Spleen (tissue), 7 donors: ENCODE data around the gene SNX24.

Experiments used
- POLR2A ChIP-seq, 3 donors: fragments of 450-650 bp; IDR thresholded peaks; one replicate each; pipeline ENCODE4 v1.5.1; 2017; ENCODE audit warnings: antibody characterized with exemption in 3 of 3, mild to moderate bottlenecking in 1 of 3
- TF ChIP-seq, protein P1 (sequence below), 11 experiments: fragments of 200-600 bp in 7 of 11; fragments of 450-650 bp in 4 of 11; sonication (generic) in 4 of 11; IDR thresholded peaks in 8 of 11; conservative IDR thresholded peaks in 3 of 11; 1 replicate in 7 of 11; 2 replicates in 4 of 11; pipeline versions ENCODE4 v1.4.0 to v1.8.0; 2016 to 2021; ENCODE audit warnings: antibody characterized with exemption in 11 of 11, inconsistent platforms in 4 of 11, mild to moderate bottlenecking in 1 of 11
- donor health status: DM: no; HTN: no; CAD: no; lungs with moderate emphysema.
- donor health status: DM: no; HTN: no; CAD: no.
- donor health status: DM: no; HTN: no; CAD: no.

GRCh38 chr5:122844910-122845228 lies 544 bp upstream of the SNX24 start:
- no peak for TF ChIP-seq POLR2A (IDR thresholded peaks at IDR 0.05)
- TF ChIP-seq, protein P1, sequence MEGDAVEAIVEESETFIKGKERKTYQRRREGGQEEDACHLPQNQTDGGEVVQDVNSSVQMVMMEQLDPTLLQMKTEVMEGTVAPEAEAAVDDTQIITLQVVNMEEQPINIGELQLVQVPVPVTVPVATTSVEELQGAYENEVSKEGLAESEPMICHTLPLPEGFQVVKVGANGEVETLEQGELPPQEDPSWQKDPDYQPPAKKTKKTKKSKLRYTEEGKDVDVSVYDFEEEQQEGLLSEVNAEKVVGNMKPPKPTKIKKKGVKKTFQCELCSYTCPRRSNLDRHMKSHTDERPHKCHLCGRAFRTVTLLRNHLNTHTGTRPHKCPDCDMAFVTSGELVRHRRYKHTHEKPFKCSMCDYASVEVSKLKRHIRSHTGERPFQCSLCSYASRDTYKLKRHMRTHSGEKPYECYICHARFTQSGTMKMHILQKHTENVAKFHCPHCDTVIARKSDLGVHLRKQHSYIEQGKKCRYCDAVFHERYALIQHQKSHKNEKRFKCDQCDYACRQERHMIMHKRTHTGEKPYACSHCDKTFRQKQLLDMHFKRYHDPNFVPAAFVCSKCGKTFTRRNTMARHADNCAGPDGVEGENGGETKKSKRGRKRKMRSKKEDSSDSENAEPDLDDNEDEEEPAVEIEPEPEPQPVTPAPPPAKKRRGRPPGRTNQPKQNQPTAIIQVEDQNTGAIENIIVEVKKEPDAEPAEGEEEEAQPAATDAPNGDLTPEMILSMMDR (IDR thresholded peaks at IDR 0.05 in 8 of 11, conservative IDR thresholded peaks at IDR 0.05 in 3 of 11) = no peak
